ENCODE results near the gene PCED1A. TPM values are rescaled to one million over a fixed set of nuclear protein-coding genes. Genes with fewer than 3 reads are reported as not detected.

PCED1A gene
- total RNA-seq, 6 donors from 2014 or later: 28.7 to 185 (median 49.1) TPM

DNA sequence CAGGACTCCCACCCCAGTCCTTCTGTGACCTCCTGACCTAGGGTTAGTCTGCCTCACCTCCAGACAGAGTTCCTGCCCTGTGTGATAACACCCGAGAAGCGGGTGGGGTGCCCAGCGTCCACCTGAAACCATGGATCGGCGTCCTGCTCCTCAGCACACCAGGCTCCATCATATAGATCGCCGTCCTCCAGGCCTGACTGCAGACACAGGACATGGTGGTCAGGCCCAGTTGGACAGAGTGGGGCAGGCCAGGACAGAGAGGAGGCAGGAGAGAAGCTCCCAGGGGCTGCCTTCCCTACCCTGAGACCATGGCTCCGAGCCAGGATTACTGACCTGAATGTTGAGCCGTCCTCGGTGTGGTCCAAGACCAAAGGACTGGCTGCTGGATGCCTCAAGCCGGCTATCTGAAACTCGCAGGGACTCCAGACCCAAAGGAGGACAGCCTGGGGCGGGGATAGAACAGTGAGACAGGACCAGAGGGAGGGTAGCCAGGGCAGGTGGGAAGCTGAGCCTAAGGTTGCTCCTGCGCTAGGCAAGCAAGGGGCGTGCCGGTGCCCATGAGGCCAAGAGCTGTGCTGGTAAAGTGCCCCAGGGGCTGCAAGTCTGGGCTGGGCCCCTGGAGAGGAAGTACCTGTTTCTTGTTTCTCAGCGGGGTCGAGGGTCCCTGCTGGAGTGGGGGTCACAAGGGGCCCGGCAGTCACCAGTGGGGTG is 42.2 kb downstream of the PCED1A start:
- peak in 1 of 2 donors; percentile 57 for DNase-seq
- no peak for ATAC-seq (ENCODE audit: low FRiP score in 2 of 2)
- Histone ChIP-seq H3K36me3 (no peaks in the 10 kb centered on the region), H3K27ac (no peak overlapping the region), H3K4me1 (peaks cover 14 to 21% (median 18%) of the 10 kb centered on the region in 4 donors), H3K9me3 (no peaks in the 10 kb centered on the region), H3K4me3 (no peak overlapping the region), H3K27me3 (peaks cover 0 to 27% (median 9%) of the 10 kb centered on the region in 4 donors)
- TF ChIP-seq EP300 (IDR thresholded peaks at IDR 0.05) (no peak), CTCF (IDR thresholded peaks at IDR 0.05) (no peak)
- WGBS, 2 donors: 90 to 92% methylated on average over 16 to 19 of the region's 19 CpGs

GRCh38 chr20:2797136-2797983 is 43.1 kb downstream of the PCED1A start:
- H3K36me3 ChIP-seq: no peaks in the 10 kb centered on the region
- 83 to 84% methylated on average over 13 to 16 of the region's 16 CpGs for WGBS, 2 donors
- no peak overlapping the region for H3K27ac ChIP-seq
- H3K27me3 ChIP-seq: peaks cover 0 to 27% (median 9%) of the 10 kb centered on the region in 4 donors
- DNase-seq (peak in 1 of 2 donors; percentile 45), ATAC-seq (ENCODE audit: low FRiP score in 2 of 2) (no peak)
- TF ChIP-seq CTCF (IDR thresholded peaks at IDR 0.05) (no peak), EP300 (IDR thresholded peaks at IDR 0.05) (no peak), POLR2AphosphoS5 (IDR thresholded peaks at IDR 0.05) (no peak), POLR2A (IDR thresholded peaks at IDR 0.05) (no peak)
- no peaks in the 10 kb centered on the region for H3K9me3 ChIP-seq
- no peak overlapping the region for H3K4me3 ChIP-seq
- H3K4me1 ChIP-seq: peaks cover 14 to 21% (median 18%) of the 10 kb centered on the region in 4 donors

DNA sequence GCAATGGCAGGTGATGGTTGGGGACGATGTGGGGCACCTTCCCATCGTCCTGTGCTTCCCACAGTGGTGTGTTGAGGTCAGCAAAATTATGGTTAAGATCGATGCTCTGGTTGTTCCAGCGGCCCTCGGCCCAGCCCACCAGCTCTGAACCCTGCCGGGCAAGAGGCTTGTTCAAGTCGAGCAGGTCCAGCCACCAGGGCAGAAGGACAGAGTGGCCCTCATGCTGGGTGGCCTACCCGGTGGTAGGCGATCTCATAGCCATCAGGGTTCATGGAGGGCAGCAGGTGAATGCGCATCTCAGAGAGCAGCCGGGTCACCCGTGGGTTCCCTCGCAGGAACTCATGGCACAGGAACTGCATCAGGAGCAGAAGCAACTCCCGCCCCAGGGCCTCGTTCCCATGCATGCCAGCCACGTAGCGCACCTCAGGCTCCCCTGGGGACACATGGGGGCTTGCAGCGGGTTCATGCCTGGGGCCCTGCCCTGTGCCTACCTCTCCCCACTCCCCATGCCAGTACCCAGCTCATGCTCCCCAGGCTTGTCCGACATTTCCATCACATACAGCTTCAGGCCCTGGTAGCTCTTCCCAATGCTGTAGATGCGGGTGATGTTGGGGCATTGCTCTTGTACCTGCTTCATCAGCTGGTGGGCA is 44.3 kb downstream of the PCED1A start:
- Histone ChIP-seq H3K9me3 (no peaks in the 10 kb centered on the region), H3K4me3 (no peak overlapping the region), H3K4me1 (peaks cover 12 to 18% (median 17%) of the 10 kb centered on the region in 4 donors), H3K27ac (no peak overlapping the region), H3K36me3 (no peaks in the 10 kb centered on the region), H3K27me3 (peaks cover 0 to 23% (median 9%) of the 10 kb centered on the region in 4 donors)
- DNase-seq (peak in 1 of 2 donors; percentile 60), ATAC-seq (ENCODE audit: low FRiP score in 2 of 2) (no peak)
- TF ChIP-seq EP300 (IDR thresholded peaks at IDR 0.05) (no peak), POLR2A (IDR thresholded peaks at IDR 0.05) (no peak), POLR2AphosphoS5 (IDR thresholded peaks at IDR 0.05) (no peak), CTCF (IDR thresholded peaks at IDR 0.05) (no peak)
- WGBS, 2 donors: 92 to 96% methylated on average over 9 to 20 of the region's 20 CpGs

DNA sequence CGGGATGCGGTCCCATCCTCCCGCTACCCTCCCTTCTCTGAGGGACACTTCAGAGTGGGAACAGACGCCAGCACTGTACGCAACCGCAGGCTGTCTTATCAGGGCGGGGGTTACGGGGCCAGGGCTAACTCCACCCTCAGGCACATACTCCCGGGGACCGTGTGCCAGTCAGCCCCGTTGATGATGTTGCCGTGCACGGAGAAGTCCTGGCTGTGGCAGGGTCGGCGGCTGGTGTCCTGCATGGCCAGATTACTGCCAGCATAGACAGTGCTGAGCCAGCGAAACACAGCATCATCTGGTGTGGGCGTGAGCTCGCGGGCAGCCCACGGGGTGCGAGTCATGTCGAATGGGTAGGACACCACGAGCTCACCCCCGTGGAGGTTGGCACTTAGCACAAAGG is 45.0 kb downstream of the PCED1A start:
- peak in 1 of 2 donors; percentile 68 for DNase-seq
- Histone ChIP-seq H3K4me1 (peaks cover 6 to 11% (median 11%) of the 10 kb centered on the region in 4 donors), H3K27me3 (peaks cover 0 to 16% (median 6%) of the 10 kb centered on the region in 4 donors), H3K9me3 (no peaks in the 10 kb centered on the region), H3K36me3 (no peaks in the 10 kb centered on the region), H3K27ac (no peak overlapping the region), H3K4me3 (no peak overlapping the region)
- no peak for TF ChIP-seq EP300 (IDR thresholded peaks at IDR 0.05)
- no peak for TF ChIP-seq POLR2AphosphoS5 (IDR thresholded peaks at IDR 0.05)
- no peak for TF ChIP-seq POLR2A (IDR thresholded peaks at IDR 0.05)
- no peak for ATAC-seq (ENCODE audit: low FRiP score in 2 of 2)
- 81% methylated on average over 24 of the region's 24 CpGs; no CpG with 5 or more reads in 1 of the 2 donors for WGBS, 2 donors
